A549 (cell line): ENCODE data around the gene CD19. TPM values are rescaled to one million over a fixed set of nuclear protein-coding genes. Genes with fewer than 3 reads are reported as not detected.
A peak's percentile ranks its signal among the peaks of the same experiment; 100 is the strongest.

Experiments used
- ATAC-seq, 2 experiments: fragments of 200-7000 bp in 1 of 2; fragments of >200 bp in 1 of 2; cut with Nextera tagmentation in 1 of 2; cut with Tn5 transposase in 1 of 2; 3 replicates each; pipeline versions ENCODE4 v1.8.0 to v1.9.1; 2018 to 2020; ENCODE audit warnings: mild to moderate bottlenecking in 1 of 2, moderate library complexity in 1 of 2
- CTCF ChIA-PET: fragments of 300-600 bp; sonication (Branson Sonifier 250); formaldehyde crosslinking; extraction: SDS; loops from one replicate; lab custom pipeline; 2021; ENCODE audit warnings: antibody characterized with exemption, inconsistent platforms; lab: Yijun Ruan, JAX
- POLR2A ChIA-PET: fragments of 350-600 bp; formaldehyde crosslinking; extraction: SDS; loops from one replicate; lab custom pipeline; 2021; ENCODE audit warnings: antibody characterized with exemption, inconsistent platforms; lab: Yijun Ruan, JAX
- DNase-seq, 2 experiments: peaks; one replicate each; pipeline versions ENCODE4 v3.0.0 to v3.0.0-alpha.2; 2011 to 2016; ENCODE audit warnings: low read depth in 1 of 2, low spot score in 1 of 2
- FAIRE-seq: peaks from 2 replicates; lab custom pipeline; 2011; peaks lifted over from hg19 to GRCh38; lab: Jason Lieb, UNC
- H3K27ac ChIP-seq, 2 experiments: fragments of >200 bp; sonication (Bioruptor Twin); formaldehyde crosslinking; 3 replicates each; pipeline ENCODE4 v1.5.1; 2016 to 2017
- H3K4me1 ChIP-seq: fragments of >200 bp; sonication (Bioruptor Twin); formaldehyde crosslinking; 3 replicates; pipeline ENCODE4 v1.6.1; 2016
- H3K4me2 ChIP-seq: fragments of >200 bp; sonication (Bioruptor Twin); formaldehyde crosslinking; 3 replicates; pipeline ENCODE4 v1.6.1; 2016
- H3K4me3 ChIP-seq: fragments of >200 bp; sonication (Bioruptor Twin); formaldehyde crosslinking; 3 replicates; pipeline ENCODE4 v1.5.1; 2016
- H3K9me3 ChIP-seq: fragments of >200 bp; sonication (Bioruptor Twin); formaldehyde crosslinking; 3 replicates; pipeline ENCODE4 v1.6.1; 2016
- BHLHE40 ChIP-seq: IDR thresholded peaks from 2 replicates; pipeline ENCODE4 v1.6.1; 2012; ENCODE audit warnings: low read depth, low read length, inconsistent platforms
- CHD4 ChIP-seq: fragments of 200-600 bp; sonication (generic); IDR thresholded peaks from 2 replicates; pipeline ENCODE4 v1.6.1; 2016; ENCODE audit warnings: antibody characterized with exemption, mild to moderate bottlenecking, borderline replicate concordance
- CTCF ChIP-seq: fragments of >200 bp; sonication (Bioruptor Twin); formaldehyde crosslinking; IDR thresholded peaks from 3 replicates; pipeline ENCODE4 v1.5.1; 2016
- EHMT2 ChIP-seq: fragments of 200-600 bp; sonication (generic); IDR thresholded peaks from 2 replicates; pipeline ENCODE4 v1.6.1; 2016; ENCODE audit warnings: antibody characterized with exemption, low read depth, mild to moderate bottlenecking, moderate library complexity
- HEYL ChIP-seq: fragments of 250-450 bp; sonication (Bioruptor Pico); IDR thresholded peaks from 2 replicates; pipeline ENCODE4 v1.8.0; 2021; ENCODE audit warnings: mild to moderate bottlenecking, moderate library complexity
- KDM1A ChIP-seq: fragments of 200-600 bp; sonication (generic); IDR thresholded peaks from 2 replicates; pipeline ENCODE4 v1.6.1; 2016; ENCODE audit warnings: low read depth, mild to moderate bottlenecking
- MAX ChIP-seq: IDR thresholded peaks from 2 replicates; pipeline ENCODE4 v1.6.1; 2012
- NPAS2 ChIP-seq: fragments of 250-450 bp; sonication (Bioruptor Pico); IDR thresholded peaks from 2 replicates; pipeline ENCODE4 v1.8.0; 2022; ENCODE audit warnings: mild to moderate bottlenecking, moderate library complexity, borderline replicate concordance
- PBX3 ChIP-seq: IDR thresholded peaks from 2 replicates; pipeline ENCODE4 v1.6.1; 2012
- RAD21 ChIP-seq, 2 experiments: fragments of >200 bp in 1 of 2; sonication (Bioruptor Twin) in 1 of 2; formaldehyde crosslinking in 1 of 2; IDR thresholded peaks in 1 of 2; conservative IDR thresholded peaks in 1 of 2; 2 replicates in 1 of 2; 3 replicates in 1 of 2; pipeline ENCODE4 v1.6.1; 2012 to 2018; ENCODE audit warnings: inconsistent platforms in 1 of 2
- RCOR1 ChIP-seq: fragments of 150-350 bp; IDR thresholded peaks from 2 replicates; pipeline ENCODE4 v1.6.1; 2014; ENCODE audit warnings: antibody characterized with exemption, low read length, low read depth
- REST ChIP-seq: fragments of 200-600 bp; sonication (generic); IDR thresholded peaks from 2 replicates; pipeline ENCODE4 v1.6.1; 2016; ENCODE audit warnings: antibody characterized with exemption, mild to moderate bottlenecking, moderate library complexity
- RNF2 ChIP-seq: fragments of 200-600 bp; sonication (generic); IDR thresholded peaks from 2 replicates; pipeline ENCODE4 v1.6.1; 2016; ENCODE audit warnings: low read depth, mild to moderate bottlenecking, antibody characterized with exemption, moderate library complexity, borderline replicate concordance
- ZFP36 ChIP-seq: fragments of 450-650 bp; IDR thresholded peaks from 2 replicates; pipeline ENCODE4 v1.6.1; 2014; ENCODE audit warnings: borderline replicate concordance; ENCODE audit not compliant: partially characterized antibody
- WGBS: methylation state at CpG from one replicate; pipeline ENCODE4 v1.1.6; 2017; ENCODE audit errors: missing lambda C conversion rate; 5-methylcytosine and 5-hydroxymethylcytosine counted together
- polyA plus RNA-seq, 4 experiments: library from polyadenylated mRNA; depleted of rRNA in 3 of 4; stranded (reverse); fragments of >200 nt; fragmentation: RNase III in 1 of 4; extraction: RNeasy Plus Mini Kit Qiagen cat#74134 plus additional on column Dnase treatment in 1 of 4; gene quantifications; 2 replicates in 3 of 4; 3 replicates in 1 of 4; pipeline ENCODE4 v1.2.3, GENCODE V29; 2011 to 2017

Gene CD19
- polyA plus RNA-seq, 2 of the 4 experiments (the other 2 are of a cell fraction), result not detected

GRCh38 chr16:28981517-28981916, 49.7 kb downstream of the CD19 start:
- TF ChIP-seq BHLHE40 (no peak), CTCF (peak; percentile 37), RAD21 (conservative IDR thresholded peaks at IDR 0.05 in 1 of 2, IDR thresholded peaks at IDR 0.05 in 1 of 2) (peak in 1 of 2 experiments; percentile 45; a peak in 2 of 5 replicates), PBX3 (no peak), RNF2 (no peak), KDM1A (no peak)
- CTCF ChIA-PET, result interaction anchor here (2.0 kb wide), 1 partner anchor 36 kb away, joined by 4 read pairs; no protein-coding TSS in a partner anchor
- Histone ChIP-seq H3K27ac (no peak overlapping the region), H3K4me3 (no peak overlapping the region), H3K4me2 (no peak overlapping the region), H3K4me1 (peaks cover 15% of the 10 kb centered on the region; the same call in 2 of the 3 replicates), H3K9me3 (no peaks in the 10 kb centered on the region)
- peak; percentile 30 to 61 for DNase-seq
- 71% methylated on average over 12 of the region's 12 CpGs for WGBS
- POLR2A ChIA-PET, result no interaction called here
- no peak for FAIRE-seq
- ATAC-seq, result peak; percentile 12 to 66; a peak in 3 of 6 replicates

- CTCF ChIA-PET, result interaction anchor here (0.6 to 1.1 kb wide), 3 partner anchors 9 to 13 kb away, joined by 3 to 9 read pairs (median 4); no protein-coding TSS in a partner anchor
- FAIRE-seq, result no peak
Observed at GRCh38 chr16:28982418-28982817, 50.6 kb downstream of the CD19 start.

More at GRCh38 chr16:28982418-28982817, 50.6 kb downstream of the CD19 start:
- no peaks in the 10 kb centered on the region for H3K9me3 ChIP-seq
- TF ChIP-seq MAX, result no peak
- no peak for TF ChIP-seq PBX3
- no peak for TF ChIP-seq CHD4
- no peak for TF ChIP-seq RNF2
- no peak for TF ChIP-seq REST
- TF ChIP-seq RCOR1, result no peak
- TF ChIP-seq ZFP36, result peak; percentile 71
- no peak for TF ChIP-seq EHMT2
- 0 out of 2 replicates have a peak, but pooled peaks have one; percentile 56 for TF ChIP-seq KDM1A
- TF ChIP-seq NPAS2 (CRISPR knock-in tag), result no peak
- TF ChIP-seq HEYL (CRISPR knock-in tag), result no peak
- ATAC-seq (no peak), DNase-seq (no peak)
- WGBS, result 91% methylated on average over 10 of the region's 10 CpGs
- no peak overlapping the region for H3K27ac ChIP-seq
- H3K4me1 ChIP-seq, result peaks cover 15% of the 10 kb centered on the region; the same call in 2 of the 3 replicates
- H3K4me3 ChIP-seq, result no peak overlapping the region
- H3K4me2 ChIP-seq, result no peak overlapping the region
- POLR2A ChIA-PET, result no interaction called here
